ENCODE results near the gene PIM3. TPM values are rescaled to one million over a fixed set of nuclear protein-coding genes. Genes with fewer than 3 reads are reported as not detected.

The PIM3 gene
- total RNA-seq, 1 experiment from 2014 or later = 58.2 TPM

DNA sequence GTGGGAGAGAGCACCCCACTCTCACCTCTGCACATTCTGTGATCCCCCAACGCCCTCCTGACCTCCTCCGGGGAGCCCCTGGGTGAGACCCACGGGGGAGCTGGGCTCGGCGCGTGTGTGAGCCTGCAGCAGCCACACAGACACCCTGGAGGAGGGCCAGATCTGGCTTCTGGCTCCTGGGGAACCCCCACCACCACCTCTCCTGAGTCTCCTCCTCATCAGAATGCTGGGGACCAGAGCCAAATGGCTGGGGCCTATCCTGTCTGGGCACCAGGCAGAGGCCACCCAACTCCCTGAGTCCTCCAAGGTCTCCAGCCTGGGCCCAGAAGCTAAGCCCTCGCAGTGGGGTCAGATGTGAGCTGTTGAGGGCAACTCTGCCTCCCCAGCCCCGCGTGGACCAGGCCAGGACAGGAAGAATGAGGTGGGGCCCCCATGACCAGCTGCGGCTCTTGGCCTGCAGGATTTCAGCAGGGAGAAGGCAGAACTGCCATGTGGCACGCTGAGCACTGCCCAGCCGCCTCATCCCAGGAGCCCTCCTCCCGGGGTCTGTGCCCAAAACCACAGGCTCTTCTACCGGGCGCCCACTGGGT is 5.5 kb upstream of the PIM3 start:
- no peak for DNase-seq (ENCODE audit: low read depth, low spot score)
- intact Hi-C loops (cut with micrococcal nuclease; ENCODE audit: unreplicated experiment) = no loop called here
- no peaks in the 10 kb centered on the region for H3K36me3 ChIP-seq (ENCODE audit: control insufficient read depth, insufficient read depth, low read length)
- in situ Hi-C loops (cut with HindIII; ENCODE audit: low pct_unique_long_range_greater_than_20kb, low sequenced_read_pairs) = no loop called here
- POLR2A ChIA-PET = interaction anchor here (0.5 kb wide), 1 partner anchor 112 kb away, joined by 3 read pairs; no protein-coding TSS in a partner anchor
- no peaks in the 10 kb centered on the region for H3K9me3 ChIP-seq (ENCODE audit: control insufficient read depth, insufficient read depth, low read depth, low read length)
- no peaks in the 10 kb centered on the region for H3K27me3 ChIP-seq (ENCODE audit: control insufficient read depth, insufficient read depth, low read length)
- H3K4me3 ChIP-seq (ENCODE audit: low read depth in 2 of 2, low read length in 2 of 2) = no peak overlapping the region
- peaks cover 61% of the 10 kb centered on the region for H3K4me1 ChIP-seq (ENCODE audit: control insufficient read depth, insufficient read depth, low read length)
- TF ChIP-seq TCF7L2 (IDR thresholded peaks at IDR 0.05; ENCODE audit: low read depth, low read length) (no peak), POLR2AphosphoS5 (IDR thresholded peaks at IDR 0.05; ENCODE audit: low read depth, low read length) (no peak), SIN3A (IDR thresholded peaks at IDR 0.05; ENCODE audit: borderline replicate concordance, insufficient read depth, low read depth, low read length) (no peak)
- TF ChIP-seq, protein P1, sequence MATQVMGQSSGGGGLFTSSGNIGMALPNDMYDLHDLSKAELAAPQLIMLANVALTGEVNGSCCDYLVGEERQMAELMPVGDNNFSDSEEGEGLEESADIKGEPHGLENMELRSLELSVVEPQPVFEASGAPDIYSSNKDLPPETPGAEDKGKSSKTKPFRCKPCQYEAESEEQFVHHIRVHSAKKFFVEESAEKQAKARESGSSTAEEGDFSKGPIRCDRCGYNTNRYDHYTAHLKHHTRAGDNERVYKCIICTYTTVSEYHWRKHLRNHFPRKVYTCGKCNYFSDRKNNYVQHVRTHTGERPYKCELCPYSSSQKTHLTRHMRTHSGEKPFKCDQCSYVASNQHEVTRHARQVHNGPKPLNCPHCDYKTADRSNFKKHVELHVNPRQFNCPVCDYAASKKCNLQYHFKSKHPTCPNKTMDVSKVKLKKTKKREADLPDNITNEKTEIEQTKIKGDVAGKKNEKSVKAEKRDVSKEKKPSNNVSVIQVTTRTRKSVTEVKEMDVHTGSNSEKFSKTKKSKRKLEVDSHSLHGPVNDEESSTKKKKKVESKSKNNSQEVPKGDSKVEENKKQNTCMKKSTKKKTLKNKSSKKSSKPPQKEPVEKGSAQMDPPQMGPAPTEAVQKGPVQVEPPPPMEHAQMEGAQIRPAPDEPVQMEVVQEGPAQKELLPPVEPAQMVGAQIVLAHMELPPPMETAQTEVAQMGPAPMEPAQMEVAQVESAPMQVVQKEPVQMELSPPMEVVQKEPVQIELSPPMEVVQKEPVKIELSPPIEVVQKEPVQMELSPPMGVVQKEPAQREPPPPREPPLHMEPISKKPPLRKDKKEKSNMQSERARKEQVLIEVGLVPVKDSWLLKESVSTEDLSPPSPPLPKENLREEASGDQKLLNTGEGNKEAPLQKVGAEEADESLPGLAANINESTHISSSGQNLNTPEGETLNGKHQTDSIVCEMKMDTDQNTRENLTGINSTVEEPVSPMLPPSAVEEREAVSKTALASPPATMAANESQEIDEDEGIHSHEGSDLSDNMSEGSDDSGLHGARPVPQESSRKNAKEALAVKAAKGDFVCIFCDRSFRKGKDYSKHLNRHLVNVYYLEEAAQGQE (IDR thresholded peaks at IDR 0.05; ENCODE audit: insufficient read depth in 1 of 2, low read depth in 2 of 2, low read length in 1 of 2) = no peak
- TF ChIP-seq, protein P2, sequence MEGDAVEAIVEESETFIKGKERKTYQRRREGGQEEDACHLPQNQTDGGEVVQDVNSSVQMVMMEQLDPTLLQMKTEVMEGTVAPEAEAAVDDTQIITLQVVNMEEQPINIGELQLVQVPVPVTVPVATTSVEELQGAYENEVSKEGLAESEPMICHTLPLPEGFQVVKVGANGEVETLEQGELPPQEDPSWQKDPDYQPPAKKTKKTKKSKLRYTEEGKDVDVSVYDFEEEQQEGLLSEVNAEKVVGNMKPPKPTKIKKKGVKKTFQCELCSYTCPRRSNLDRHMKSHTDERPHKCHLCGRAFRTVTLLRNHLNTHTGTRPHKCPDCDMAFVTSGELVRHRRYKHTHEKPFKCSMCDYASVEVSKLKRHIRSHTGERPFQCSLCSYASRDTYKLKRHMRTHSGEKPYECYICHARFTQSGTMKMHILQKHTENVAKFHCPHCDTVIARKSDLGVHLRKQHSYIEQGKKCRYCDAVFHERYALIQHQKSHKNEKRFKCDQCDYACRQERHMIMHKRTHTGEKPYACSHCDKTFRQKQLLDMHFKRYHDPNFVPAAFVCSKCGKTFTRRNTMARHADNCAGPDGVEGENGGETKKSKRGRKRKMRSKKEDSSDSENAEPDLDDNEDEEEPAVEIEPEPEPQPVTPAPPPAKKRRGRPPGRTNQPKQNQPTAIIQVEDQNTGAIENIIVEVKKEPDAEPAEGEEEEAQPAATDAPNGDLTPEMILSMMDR (IDR thresholded peaks at IDR 0.05) = no peak
- CTCF ChIA-PET = no interaction called here
- BruUV-seq (replicated peaks) = no TSS peak
- ATAC-seq = no peak
- no peak overlapping the region for H3K27ac ChIP-seq (ENCODE audit: low read length)

DNA sequence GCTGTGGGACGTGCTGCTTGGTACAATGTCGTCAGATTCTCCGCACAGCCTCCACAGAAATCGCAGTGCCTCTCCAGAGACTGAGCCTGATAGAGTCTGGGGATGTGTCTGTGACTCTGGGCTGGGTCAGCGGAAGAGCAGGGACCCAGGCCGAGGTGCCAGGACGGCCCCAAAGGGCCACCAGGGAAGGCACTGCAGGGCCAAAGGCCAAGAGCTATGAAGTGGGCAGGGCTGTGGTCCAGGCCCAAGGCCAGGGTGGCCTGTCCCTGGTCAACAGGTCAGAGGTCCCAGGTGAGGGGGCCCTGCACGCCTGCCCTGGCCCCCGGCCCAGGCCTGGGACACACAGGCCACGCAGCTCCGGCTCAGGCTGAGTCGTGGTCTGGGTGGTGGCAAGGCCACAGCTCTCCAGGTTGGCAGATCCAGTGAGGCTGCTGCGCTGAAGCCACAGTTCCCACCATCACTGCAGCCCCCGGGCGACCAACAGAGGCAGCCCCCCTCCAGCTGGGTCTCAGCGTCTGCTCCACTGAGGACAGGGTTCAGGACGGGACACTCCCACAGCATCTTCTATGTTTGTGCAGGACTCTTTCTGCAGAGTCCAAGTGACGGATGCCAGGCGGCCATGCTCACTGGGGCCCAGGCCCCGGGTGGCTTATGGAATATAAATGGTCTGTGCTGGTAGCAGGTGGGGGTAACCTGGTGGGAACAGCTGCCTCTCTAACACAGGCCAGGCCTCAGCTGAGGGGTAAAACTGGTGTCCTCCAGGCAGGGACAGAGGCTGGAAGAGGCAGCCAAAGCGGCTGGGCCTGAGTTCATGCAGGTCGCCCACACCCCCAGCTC is 4.8 kb upstream of the PIM3 start:
- ATAC-seq (no peak), DNase-seq (ENCODE audit: low read depth, low spot score) (no peak)
- no TSS peak for BruUV-seq (replicated peaks)
- H3K9me3 ChIP-seq (ENCODE audit: control insufficient read depth, insufficient read depth, low read depth, low read length) = no peaks in the 10 kb centered on the region
- H3K27me3 ChIP-seq (ENCODE audit: control insufficient read depth, insufficient read depth, low read length) = no peaks in the 10 kb centered on the region
- H3K4me3 ChIP-seq (ENCODE audit: low read depth in 2 of 2, low read length in 2 of 2) = no peak overlapping the region
- H3K36me3 ChIP-seq (ENCODE audit: control insufficient read depth, insufficient read depth, low read length) = no peaks in the 10 kb centered on the region; the same call in 1 of the 2 replicates
- TF ChIP-seq, protein P1 (IDR thresholded peaks at IDR 0.05; ENCODE audit: insufficient read depth in 1 of 2, low read depth in 2 of 2, low read length in 1 of 2) = no peak
- TF ChIP-seq, protein P2 (IDR thresholded peaks at IDR 0.05) = no peak
- TF ChIP-seq POLR2AphosphoS5 (IDR thresholded peaks at IDR 0.05; ENCODE audit: low read depth, low read length) = no peak
- no peak for TF ChIP-seq TCF7L2 (IDR thresholded peaks at IDR 0.05; ENCODE audit: low read depth, low read length)
- no peak for TF ChIP-seq SIN3A (IDR thresholded peaks at IDR 0.05; ENCODE audit: borderline replicate concordance, insufficient read depth, low read depth, low read length)
- peaks cover 58% of the 10 kb centered on the region for H3K4me1 ChIP-seq (ENCODE audit: control insufficient read depth, insufficient read depth, low read length)
- intact Hi-C loops (cut with micrococcal nuclease; ENCODE audit: unreplicated experiment) = no loop called here
- in situ Hi-C loops (cut with HindIII; ENCODE audit: low pct_unique_long_range_greater_than_20kb, low sequenced_read_pairs) = no loop called here
- H3K27ac ChIP-seq (ENCODE audit: low read length) = 0 out of 2 replicates have a peak overlapping the region, but pooled peaks have one; percentile 23
- ChIA-PET POLR2A (no interaction called here), CTCF (no interaction called here)
